GM19452 (cell line): ENCODE measurements around the gene GPR33.
"Not testable (repeated sequence)": the region's sequence is repeated elsewhere in the genome, so short reads cannot be mapped to it uniquely, and the experiment has no call there.

ENCODE experiments used
- ATAC-seq: cut with Tn5 transposase; IDR thresholded peaks from one replicate; pipeline ENCODE4 v1.9.1; 2021; ENCODE audit not compliant: unreplicated experiment

Gene GPR33

GRCh38 chr14:31487886-31488285, at the start of gene GPR33:
TSS of gene GPR33 (minus strand) at chr14:31488039. CDS start at chr14:31483965, 4,074 bp downstream.
- no peak for ATAC-seq

GRCh38 chr14:31536201-31536960, 48.5 kb upstream of the GPR33 start:
- no peak for ATAC-seq

- no peak for ATAC-seq
Measured at GRCh38 chr14:31530136-31530535, 42.3 kb upstream of the GPR33 start.

- no peak for ATAC-seq
Measured at GRCh38 chr14:31529053-31529452, 41.2 kb upstream of the GPR33 start.

GRCh38 chr14:31527546-31527945, 39.7 kb upstream of the GPR33 start:
- no peak for ATAC-seq

GRCh38 chr14:31527087-31527486, 39.2 kb upstream of the GPR33 start:
- ATAC-seq = no peak

- ATAC-seq = no peak
Measured at GRCh38 chr14:31510855-31511254, 23.0 kb upstream of the GPR33 start.

GRCh38 chr14:31510222-31510621, 22.4 kb upstream of the GPR33 start:
- no peak for ATAC-seq

- ATAC-seq = no peak
Measured at GRCh38 chr14:31508135-31508534, 20.3 kb upstream of the GPR33 start.

GRCh38 chr14:31505411-31505810, 17.6 kb upstream of the GPR33 start:
- ATAC-seq = no peak

GRCh38 chr14:31501870-31502269, 14.0 kb upstream of the GPR33 start:
- ATAC-seq = no peak

- no peak for ATAC-seq
Measured at GRCh38 chr14:31492759-31493498, 5.1 kb upstream of the GPR33 start.

- ATAC-seq = no peak
Measured at GRCh38 chr14:31489691-31490090, 1.9 kb upstream of the GPR33 start.

- no peak for ATAC-seq
Measured at GRCh38 chr14:31486764-31487163, 1.1 kb downstream of the GPR33 start.

- ATAC-seq = no peak
Measured at GRCh38 chr14:31484754-31485153, 3.1 kb downstream of the GPR33 start.

- no peak for ATAC-seq
Measured at GRCh38 chr14:31480156-31480555, 7.7 kb downstream of the GPR33 start.

GRCh38 chr14:31479027-31479426, 8.8 kb downstream of the GPR33 start:
- no peak for ATAC-seq

- no peak for ATAC-seq
Measured at GRCh38 chr14:31477248-31477647, 10.6 kb downstream of the GPR33 start.

- no peak for ATAC-seq
Measured at GRCh38 chr14:31476131-31476866, 11.5 kb downstream of the GPR33 start.

- ATAC-seq = no peak
Measured at GRCh38 chr14:31466554-31466953, 21.3 kb downstream of the GPR33 start.

- no peak for ATAC-seq
Measured at GRCh38 chr14:31465111-31465510, 22.7 kb downstream of the GPR33 start.

- ATAC-seq = not testable (repeated sequence)
Measured at GRCh38 chr14:31462450-31462849, 25.4 kb downstream of the GPR33 start.
